Fibroblast of the aortic adventitia (primary cell): ENCODE results near the gene GOLGA6B. TPM values are rescaled to one million over a fixed set of nuclear protein-coding genes. Genes with fewer than 3 reads are reported as not detected.
A peak's percentile ranks its signal among the peaks of the same experiment; 100 is the strongest.
"Not testable (repeated sequence)": the region's sequence is repeated elsewhere in the genome, so short reads cannot be mapped to it uniquely, and the experiment has no call there.

ENCODE experiments used
- DNase-seq: peaks from one replicate; pipeline ENCODE4 v3.0.0-alpha.2; 2010; ENCODE audit warnings: low read depth
- H3K4me3 ChIP-seq: 2 replicates; pipeline ENCODE4 v1.5.1; 2011; ENCODE audit warnings: low read depth, mild to moderate bottlenecking, control low read depth, low read length, moderate library complexity
- CTCF ChIP-seq: IDR thresholded peaks from 2 replicates; pipeline ENCODE4 v1.5.1; 2011; ENCODE audit warnings: mild to moderate bottlenecking, low read length, control low read depth, inconsistent platforms; ENCODE audit not compliant: insufficient read depth
- total RNA-seq: library from RNA; depleted of rRNA; stranded (reverse); fragments of >200 nt; gene quantifications from 2 replicates; pipeline ENCODE4 v1.2.3, GENCODE V29; 2012; ENCODE audit warnings: low replicate concordance

Gene GOLGA6B
- total RNA-seq, 1 donor, result not detected

DNA sequence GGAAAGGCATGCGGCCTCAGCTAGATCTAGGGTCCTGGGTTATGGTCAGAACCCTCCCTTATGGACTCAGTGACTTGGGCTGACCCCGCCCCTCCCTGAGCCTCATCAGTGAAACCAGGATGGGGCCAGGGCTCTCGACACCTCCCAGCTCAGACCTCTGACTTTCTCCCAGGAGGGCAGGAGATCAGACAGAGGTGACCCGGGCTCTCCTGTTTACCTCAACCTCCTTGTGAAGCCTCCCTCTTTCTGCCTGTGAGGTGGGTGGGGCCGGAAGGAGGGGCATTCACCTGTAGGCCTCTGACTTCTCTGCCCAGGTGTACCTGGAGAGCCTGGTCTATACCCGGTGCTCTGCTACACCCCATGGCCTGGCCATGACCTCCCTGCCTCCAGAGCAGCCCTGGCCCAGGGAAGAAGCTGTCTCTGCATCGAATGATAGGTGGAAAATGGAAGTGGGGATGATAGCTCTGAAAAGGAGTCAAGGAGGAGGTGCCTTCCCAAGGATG is 25.4 kb upstream of the GOLGA6B start:
- not testable (repeated sequence) for DNase-seq

GRCh38 chr15:72636519-72637282 is 17.8 kb upstream of the GOLGA6B start:
- peak overlapping the region; percentile 51 for H3K4me3 ChIP-seq
- peak; percentile 80 for DNase-seq

More for the DNA sequence above, 25.4 kb upstream of the GOLGA6B start:
- not testable (repeated sequence) for H3K4me3 ChIP-seq

GRCh38 chr15:72639759-72640483 is 14.6 kb upstream of the GOLGA6B start:
- not testable (repeated sequence) for H3K4me3 ChIP-seq, DNase-seq

DNA sequence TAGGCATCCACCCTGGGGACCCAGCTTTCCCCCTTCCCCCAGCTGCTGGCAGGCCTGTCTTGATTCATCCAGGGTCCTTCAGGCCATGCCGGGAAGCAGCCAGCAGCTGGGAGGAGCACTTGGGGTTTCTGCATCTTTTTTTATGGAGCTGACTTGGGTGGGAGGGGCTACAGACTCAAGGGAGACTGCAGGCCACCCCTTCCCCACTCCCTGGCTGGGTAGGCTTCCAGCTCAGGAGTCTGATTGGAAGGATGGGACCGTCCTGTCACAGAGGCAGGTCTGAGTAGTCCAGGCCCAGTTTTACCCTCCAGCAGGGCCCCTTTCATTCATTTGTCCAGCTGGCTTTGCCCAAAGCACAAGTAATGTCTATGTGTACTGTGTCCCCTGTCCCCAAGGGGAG is 12.2 kb upstream of the GOLGA6B start:
- not testable (repeated sequence) for DNase-seq, H3K4me3 ChIP-seq

- DNase-seq, H3K4me3 ChIP-seq: not testable (repeated sequence)
Measured at GRCh38 chr15:72648631-72649253, 5.8 kb upstream of the GOLGA6B start.

DNA sequence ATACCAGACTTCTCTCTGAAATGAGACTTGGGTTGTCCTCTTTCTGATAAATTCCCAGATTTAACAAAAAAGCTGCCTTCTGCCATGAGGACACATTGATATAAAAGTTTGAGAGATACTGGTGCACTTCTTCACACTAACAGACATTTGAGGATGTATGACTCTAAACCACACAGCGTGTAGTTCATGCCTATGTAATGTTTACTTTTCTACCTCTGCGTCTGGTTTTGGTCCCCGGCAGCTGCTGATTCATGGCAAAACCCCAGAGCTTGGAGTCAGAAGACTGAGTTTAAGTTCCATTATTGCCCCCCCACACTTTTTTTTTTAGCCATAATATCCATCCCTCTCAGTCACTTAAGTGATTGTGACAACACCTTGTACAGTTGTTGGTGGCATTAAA is 1.5 kb downstream of the GOLGA6B start:
- DNase-seq, result not testable (repeated sequence)

DNA sequence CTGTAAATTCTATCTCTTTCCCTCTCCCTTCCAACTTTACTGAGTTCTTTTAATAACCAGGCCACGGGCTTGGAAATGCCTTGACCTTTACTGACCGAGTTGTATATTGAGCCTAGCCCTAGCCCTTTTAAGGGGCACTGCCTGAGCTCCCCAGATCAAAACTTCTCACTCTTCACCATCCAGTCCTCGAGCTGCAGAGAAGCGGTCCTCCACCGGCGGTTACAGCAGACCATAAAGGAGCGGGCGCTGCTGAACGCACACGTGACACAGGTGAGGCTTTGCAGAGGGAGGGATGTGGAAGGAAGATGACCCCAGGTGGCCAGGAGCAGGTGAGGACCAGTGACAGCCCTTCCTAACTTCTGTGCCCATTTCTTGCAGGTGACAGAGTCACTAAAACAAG is 6.6 kb downstream of the GOLGA6B start:
- not testable (repeated sequence) for H3K4me3 ChIP-seq, DNase-seq

More for the DNA sequence above, 1.5 kb downstream of the GOLGA6B start:
- not testable (repeated sequence) for H3K4me3 ChIP-seq

DNA sequence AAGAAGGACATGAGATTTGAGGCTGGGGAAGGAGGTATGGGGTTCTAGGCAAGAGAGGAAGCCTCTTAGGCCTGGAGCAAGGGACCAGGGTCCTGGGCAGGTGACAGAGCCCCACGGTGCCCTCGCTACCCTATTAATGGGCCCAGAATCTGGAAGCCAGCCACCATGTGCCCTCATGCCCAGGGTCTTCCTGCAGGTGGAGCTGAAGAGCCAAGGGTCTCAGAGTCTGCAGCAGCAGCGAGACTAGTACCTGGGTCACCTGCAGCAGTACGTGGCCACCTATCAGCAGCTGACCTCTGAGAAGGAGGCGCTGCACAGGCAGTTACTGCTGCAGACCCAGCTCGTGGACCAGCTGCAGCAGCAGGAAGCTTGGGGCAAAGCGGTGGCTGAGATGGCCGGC is 9.4 kb downstream of the GOLGA6B start:
- not testable (repeated sequence) for DNase-seq, H3K4me3 ChIP-seq

DNA sequence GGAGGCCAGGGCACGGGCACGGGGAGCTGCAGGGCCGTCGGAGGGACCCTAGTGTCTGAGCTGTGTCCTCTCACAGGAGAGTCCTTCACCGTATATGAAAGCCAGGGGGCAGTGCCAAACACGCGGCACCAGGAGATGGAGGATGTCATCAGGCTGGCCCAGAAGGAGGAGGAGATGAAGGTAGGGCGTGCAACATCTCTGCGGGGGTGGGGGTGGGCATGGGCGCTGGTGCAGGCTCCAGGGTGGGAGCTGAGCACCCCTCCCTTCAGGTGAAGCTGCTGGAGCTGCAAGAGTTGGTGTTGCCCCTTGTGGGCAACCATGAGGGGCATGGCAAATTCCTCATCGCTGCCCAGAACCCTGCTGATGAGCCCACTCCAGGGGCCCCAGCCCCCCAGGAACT is 11.2 kb downstream of the GOLGA6B start:
- not testable (repeated sequence) for DNase-seq, H3K4me3 ChIP-seq

DNA sequence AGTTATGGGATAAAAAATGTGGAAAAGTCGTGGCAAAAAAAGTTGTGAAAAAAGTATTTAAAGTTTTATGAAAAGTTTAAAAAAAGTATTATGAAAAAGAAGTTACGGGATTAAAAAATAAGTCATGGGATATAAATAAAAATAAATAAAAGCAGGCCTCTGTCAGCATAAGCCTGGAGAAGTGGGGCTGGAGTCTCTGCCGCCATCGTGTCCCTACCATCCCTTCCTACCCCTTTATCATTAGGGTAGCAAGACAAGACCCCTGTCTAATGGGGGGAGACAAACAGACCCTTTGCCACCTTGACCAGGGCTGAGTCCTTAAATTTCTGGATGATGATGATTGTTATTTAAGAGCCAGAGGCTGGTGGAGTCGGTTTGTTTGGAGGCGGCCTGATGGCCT is 15.3 kb downstream of the GOLGA6B start:
- DNase-seq, H3K4me3 ChIP-seq: not testable (repeated sequence)

GRCh38 chr15:72670656-72671352 is 16.3 kb downstream of the GOLGA6B start:
- H3K4me3 ChIP-seq, result peak overlapping the region; percentile 17
- DNase-seq, result peak; percentile 56

More at GRCh38 chr15:72670656-72671352, 16.3 kb downstream of the GOLGA6B start:
- peak; percentile 89 for TF ChIP-seq CTCF
